ENCODE data around the gene CHIT1. TPM values are rescaled to one million over a fixed set of nuclear protein-coding genes. Genes with fewer than 3 reads are reported as not detected.
"Not testable (repeated sequence)": the region's sequence is repeated elsewhere in the genome, so short reads cannot be mapped to it uniquely, and the experiment has no call there.

Gene CHIT1
- total and polyA plus RNA-seq, 4 experiments from 2014 or later = 0.41 to 0.78 TPM; not detected in 2

DNA sequence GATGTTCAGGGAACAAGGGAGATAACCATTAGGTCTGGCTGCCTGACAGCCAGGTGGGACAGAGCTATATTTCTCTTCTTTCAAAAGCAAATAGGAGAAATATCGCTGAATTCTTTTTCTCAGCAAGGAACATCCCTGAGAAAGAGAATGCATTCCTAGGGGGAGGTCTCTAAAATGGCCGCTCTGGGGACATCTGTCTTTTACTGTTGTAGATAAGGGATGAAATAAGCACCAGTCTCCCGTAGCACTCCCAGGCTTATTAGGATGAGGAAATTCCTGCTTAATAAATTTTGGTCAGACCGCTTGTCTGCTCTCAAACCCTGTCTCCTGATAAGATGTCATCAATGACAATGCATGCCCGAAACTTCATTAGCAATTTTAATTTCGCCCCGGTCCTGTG is 5.4 kb upstream of the CHIT1 start:
- DNase-seq; intact Hi-C loops (cut with micrococcal nuclease); POLR2A ChIA-PET (ENCODE audit: partially characterized antibody); H3K4me3 Mint-ChIP-seq; H3K4me1 Mint-ChIP-seq; H3K36me3 Mint-ChIP-seq; H3K27me3 ChIP-seq (ENCODE audit: insufficient read depth, low read length); H3K4me1 ChIP-seq (ENCODE audit: insufficient read depth, low read length); H3K36me3 ChIP-seq (ENCODE audit: insufficient read depth, low read length); H3K9me3 ChIP-seq (ENCODE audit: control insufficient read depth in 1 of 2, low read length in 2 of 2); H3K27ac ChIP-seq (ENCODE audit: low read depth, low read length); H3K4me3 ChIP-seq (ENCODE audit: low read length in 2 of 2); H3K27ac Mint-ChIP-seq: not testable (repeated sequence)
- Mint-ChIP-seq H3K9me3 (peaks cover 5 to 47% (median 40%) of the 10 kb centered on the region in 8 donors), H3K27me3 (peaks cover 18 to 23% of the 10 kb centered on the region in 2 donors)
- CTCF ChIA-PET (ENCODE audit: partially characterized antibody) = interaction anchor here (1.2 kb wide), 1 partner anchor 18 kb away, joined by 3 read pairs; no protein-coding TSS in a partner anchor

DNA sequence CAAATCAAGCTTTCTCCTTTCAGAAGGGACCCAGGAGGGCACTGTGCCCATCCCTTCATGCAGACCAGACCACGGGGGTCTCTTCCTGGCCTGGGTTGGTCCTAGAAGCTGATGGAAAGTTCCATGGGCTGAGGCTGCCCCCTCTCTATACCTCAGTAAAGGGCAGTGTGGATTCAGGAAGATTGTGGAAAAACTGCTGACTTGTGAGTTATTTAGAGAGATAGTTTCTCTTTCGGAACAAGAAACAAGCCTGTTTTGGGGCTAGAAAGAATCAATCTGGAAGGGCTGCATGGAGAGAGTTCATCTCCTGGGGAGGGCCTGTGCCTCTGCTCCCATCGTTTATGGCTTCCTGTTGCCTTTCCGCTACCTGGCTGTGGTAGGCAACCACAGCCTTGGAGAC is 803 bp downstream of the CHIT1 start:
- intact Hi-C loops (cut with micrococcal nuclease) = no loop called here
- no peak overlapping the region for H3K27ac ChIP-seq (ENCODE audit: low read depth, low read length)
- Mint-ChIP-seq H3K27ac (no peak overlapping the region), H3K9me3 (peaks cover under 1 to 10% (median 3%) of the 10 kb centered on the region in 8 donors), H3K36me3 (no peaks in the 10 kb centered on the region), H3K27me3 (peaks cover 11 to 33% of the 10 kb centered on the region in 2 donors), H3K4me1 (no peaks in the 10 kb centered on the region), H3K4me3 (no peak overlapping the region)
- CTCF ChIA-PET (ENCODE audit: partially characterized antibody) = interaction anchor here (2.4 kb wide), 1 partner anchor 11 kb away, joined by 8 read pairs; no protein-coding TSS in a partner anchor
- POLR2A ChIA-PET (ENCODE audit: partially characterized antibody) = no interaction called here
- H3K4me3 ChIP-seq (ENCODE audit: low read length in 2 of 2) = no peak overlapping the region
- DNase-seq = no peak
- H3K9me3 ChIP-seq (ENCODE audit: control insufficient read depth in 1 of 2, low read length in 2 of 2) = no peaks in the 10 kb centered on the region
- no peaks in the 10 kb centered on the region for H3K27me3 ChIP-seq (ENCODE audit: insufficient read depth, low read length)
- H3K36me3 ChIP-seq (ENCODE audit: insufficient read depth, low read length) = no peaks in the 10 kb centered on the region
- H3K4me1 ChIP-seq (ENCODE audit: insufficient read depth, low read length) = no peaks in the 10 kb centered on the region

DNA sequence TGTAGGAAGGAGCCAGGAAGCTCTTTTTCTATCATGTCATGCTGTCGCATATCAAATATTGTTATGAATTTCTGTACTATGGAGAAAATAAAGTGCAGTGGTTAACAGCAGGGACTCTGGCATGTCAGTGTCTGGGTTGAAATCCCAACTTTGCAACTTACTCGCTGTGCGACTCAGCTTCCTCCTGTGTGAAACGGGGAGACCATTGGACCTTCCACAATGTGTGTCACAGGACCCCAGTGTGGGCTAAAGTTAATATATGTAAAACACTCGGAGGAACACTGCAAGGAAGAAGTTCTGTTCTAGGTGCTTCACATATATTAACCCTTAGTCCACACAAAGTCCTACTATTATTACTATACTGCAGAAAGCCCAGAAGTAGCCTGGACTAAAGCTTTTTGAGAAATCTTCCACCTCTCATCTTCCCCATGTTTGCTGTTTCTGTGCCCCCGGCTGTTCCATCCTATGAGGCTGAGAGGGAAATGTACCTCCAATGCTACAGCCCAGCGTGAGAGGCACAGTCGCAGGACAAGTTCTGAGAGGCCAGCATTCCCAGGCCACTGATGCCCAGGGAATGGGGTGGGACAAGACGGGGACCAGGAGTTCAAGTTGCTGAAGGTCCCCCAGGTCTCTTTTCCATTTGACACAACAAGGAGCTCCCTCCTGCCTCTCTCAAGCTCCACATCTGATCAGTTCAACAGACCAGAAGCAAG is 1.9 kb downstream of the CHIT1 start:
- ChIA-PET CTCF (ENCODE audit: partially characterized antibody) (interaction anchor here (0.7 to 2.4 kb wide), 2 partner anchors 10 to 12 kb away, joined by 3 to 8 read pairs; no protein-coding TSS in a partner anchor), POLR2A (ENCODE audit: partially characterized antibody) (no interaction called here)
- intact Hi-C loops (cut with micrococcal nuclease) = no loop called here
- Mint-ChIP-seq H3K9me3 (peaks cover 0 to 5% (median 0%) of the 10 kb centered on the region in 8 donors), H3K4me1 (no peaks in the 10 kb centered on the region), H3K36me3 (no peaks in the 10 kb centered on the region), H3K27me3 (peaks cover 13 to 33% of the 10 kb centered on the region in 2 donors), H3K4me3 (no peak overlapping the region), H3K27ac (no peak overlapping the region)
- no peak for DNase-seq
- no peaks in the 10 kb centered on the region for H3K4me1 ChIP-seq (ENCODE audit: insufficient read depth, low read length)
- H3K27ac ChIP-seq (ENCODE audit: low read depth, low read length) = no peak overlapping the region
- no peaks in the 10 kb centered on the region for H3K36me3 ChIP-seq (ENCODE audit: insufficient read depth, low read length)
- no peaks in the 10 kb centered on the region for H3K9me3 ChIP-seq (ENCODE audit: control insufficient read depth in 1 of 2, low read length in 2 of 2)
- H3K4me3 ChIP-seq (ENCODE audit: low read length in 2 of 2) = no peak overlapping the region
- H3K27me3 ChIP-seq (ENCODE audit: insufficient read depth, low read length) = no peaks in the 10 kb centered on the region

DNA sequence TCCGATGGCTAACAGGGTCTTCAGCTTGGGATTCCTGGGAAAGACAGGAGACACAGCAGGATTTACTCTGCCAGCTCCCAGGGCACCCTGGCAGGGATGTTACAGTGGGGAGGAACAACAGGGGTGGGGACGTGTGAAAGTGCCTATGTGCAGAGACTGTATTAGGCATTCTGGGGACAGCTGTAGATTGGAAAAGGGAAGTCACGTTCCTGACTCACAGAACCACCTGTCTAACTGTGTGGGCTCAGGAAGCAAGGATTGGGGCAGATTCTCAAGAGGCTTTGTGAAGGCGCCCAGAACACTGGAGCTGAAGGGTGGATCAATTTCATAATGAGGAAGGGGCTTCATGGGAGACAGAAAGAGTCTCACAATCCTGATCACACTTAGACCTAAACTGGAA is 4.4 kb downstream of the CHIT1 start:
- intact Hi-C loops (cut with micrococcal nuclease) = no loop called here
- H3K36me3 ChIP-seq (ENCODE audit: insufficient read depth, low read length) = no peaks in the 10 kb centered on the region
- Mint-ChIP-seq H3K36me3 (no peaks in the 10 kb centered on the region), H3K27ac (no peak overlapping the region), H3K4me3 (no peak overlapping the region), H3K9me3 (no peaks in the 10 kb centered on the region), H3K4me1 (no peaks in the 10 kb centered on the region), H3K27me3 (peaks cover 11 to 25% of the 10 kb centered on the region in 2 donors)
- no peak overlapping the region for H3K27ac ChIP-seq (ENCODE audit: low read depth, low read length)
- ChIA-PET POLR2A (ENCODE audit: partially characterized antibody) (no interaction called here), CTCF (ENCODE audit: partially characterized antibody) (interaction anchor here (1.3 kb wide), 1 partner anchor 9 kb away, joined by 6 read pairs; no protein-coding TSS in a partner anchor)
- H3K27me3 ChIP-seq (ENCODE audit: insufficient read depth, low read length) = no peaks in the 10 kb centered on the region
- DNase-seq = no peak
- no peak overlapping the region for H3K4me3 ChIP-seq (ENCODE audit: low read length in 2 of 2)
- no peaks in the 10 kb centered on the region for H3K4me1 ChIP-seq (ENCODE audit: insufficient read depth, low read length)
- H3K9me3 ChIP-seq (ENCODE audit: control insufficient read depth in 1 of 2, low read length in 2 of 2) = no peaks in the 10 kb centered on the region

DNA sequence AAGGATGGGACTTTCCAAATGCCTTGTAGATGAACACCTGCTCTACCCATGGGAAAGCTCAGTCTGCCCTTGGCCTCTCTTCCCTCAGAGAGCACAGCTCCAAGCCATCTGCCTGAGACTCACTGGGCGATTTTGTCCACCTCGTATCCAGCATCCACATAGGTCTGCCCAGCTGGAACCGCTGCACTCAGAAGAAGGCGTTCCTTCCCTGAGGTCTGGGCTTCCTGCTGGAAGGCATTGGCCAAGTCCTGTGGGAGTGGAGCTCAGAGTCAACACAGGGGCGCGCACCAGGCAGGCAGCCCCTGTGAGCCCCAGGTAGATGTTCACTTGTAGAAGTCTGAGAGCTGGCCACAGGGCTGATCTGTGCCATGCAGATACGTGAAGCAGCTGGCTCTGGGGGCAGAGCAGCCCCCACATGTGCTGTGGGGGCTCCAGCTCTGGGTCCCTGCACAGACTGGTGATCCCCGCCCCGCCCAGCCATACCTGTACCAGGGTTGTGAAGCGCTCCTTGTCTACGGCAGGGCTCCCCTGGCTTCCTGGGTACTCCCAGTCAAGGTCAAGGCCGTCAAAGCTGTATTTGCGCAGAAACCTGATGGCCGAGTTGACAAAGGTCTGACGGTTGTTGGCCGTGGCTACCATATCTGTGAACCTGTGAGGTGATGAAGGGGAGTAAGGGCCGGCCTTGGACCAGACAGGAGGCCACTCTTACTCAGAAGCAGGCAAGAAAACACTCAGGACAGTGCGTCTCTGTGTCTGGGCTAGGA is 6.3 kb downstream of the CHIT1 start:
- intact Hi-C loops (cut with micrococcal nuclease) = no loop called here
- H3K4me3 Mint-ChIP-seq = no peak overlapping the region
- no peaks in the 10 kb centered on the region for H3K27me3 ChIP-seq (ENCODE audit: insufficient read depth, low read length)
- ChIA-PET POLR2A (ENCODE audit: partially characterized antibody) (no interaction called here), CTCF (ENCODE audit: partially characterized antibody) (interaction anchor here (0.9 kb wide), 1 partner anchor 28 kb away, joined by 3 read pairs; no protein-coding TSS in a partner anchor)
- no peaks in the 10 kb centered on the region for H3K36me3 ChIP-seq (ENCODE audit: insufficient read depth, low read length)
- DNase-seq = no peak
- H3K4me1 ChIP-seq (ENCODE audit: insufficient read depth, low read length) = no peaks in the 10 kb centered on the region
- no peaks in the 10 kb centered on the region for H3K36me3 Mint-ChIP-seq
- H3K27me3 Mint-ChIP-seq = peaks cover 9 to 17% of the 10 kb centered on the region in 2 donors
- H3K9me3 Mint-ChIP-seq = no peaks in the 10 kb centered on the region
- no peak overlapping the region for H3K27ac ChIP-seq (ENCODE audit: low read depth, low read length)
- no peak overlapping the region for H3K4me3 ChIP-seq (ENCODE audit: low read length in 2 of 2)
- no peak overlapping the region for H3K27ac Mint-ChIP-seq
- H3K4me1 Mint-ChIP-seq = no peaks in the 10 kb centered on the region
- no peaks in the 10 kb centered on the region for H3K9me3 ChIP-seq (ENCODE audit: control insufficient read depth in 1 of 2, low read length in 2 of 2)

DNA sequence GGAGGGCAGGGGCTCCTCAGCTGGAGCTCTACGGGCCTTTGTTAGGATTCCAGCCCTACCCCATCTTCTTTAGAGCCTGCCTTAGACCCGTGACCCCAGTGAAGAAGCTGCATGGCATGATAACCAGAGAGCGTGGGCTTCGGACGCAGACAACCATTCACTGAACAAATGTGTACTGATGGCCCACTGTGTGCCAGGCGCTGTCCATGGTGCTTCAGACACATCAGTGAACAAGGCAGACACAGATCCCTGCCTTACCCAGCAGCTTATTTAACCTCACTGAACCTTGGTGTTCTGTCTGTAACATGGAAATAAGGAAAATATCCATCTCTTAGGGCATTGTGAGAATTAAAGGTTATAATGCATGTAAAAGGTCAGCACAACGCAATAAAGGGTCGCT is 9.5 kb downstream of the CHIT1 start:
- no peak for DNase-seq
- Histone ChIP-seq H3K27ac (ENCODE audit: low read depth, low read length) (no peak overlapping the region), H3K27me3 (ENCODE audit: insufficient read depth, low read length) (no peaks in the 10 kb centered on the region), H3K4me1 (ENCODE audit: insufficient read depth, low read length) (no peaks in the 10 kb centered on the region), H3K9me3 (ENCODE audit: control insufficient read depth in 1 of 2, low read length in 2 of 2) (no peaks in the 10 kb centered on the region), H3K4me3 (ENCODE audit: low read length in 2 of 2) (no peak overlapping the region), H3K36me3 (ENCODE audit: insufficient read depth, low read length) (no peaks in the 10 kb centered on the region)
- Mint-ChIP-seq H3K4me1 (peaks cover 0 to 6% (median 5%) of the 10 kb centered on the region in 4 donors), H3K9me3 (no peaks in the 10 kb centered on the region), H3K27ac (no peak overlapping the region), H3K4me3 (no peak overlapping the region), H3K27me3 (peaks cover 8 to 12% of the 10 kb centered on the region in 2 donors), H3K36me3 (no peaks in the 10 kb centered on the region)
- CTCF ChIA-PET (ENCODE audit: partially characterized antibody) = interaction anchor here (2.4 to 6.7 kb wide), 2 partner anchors 8 to 179 kb away, joined by 7 to 89 read pairs; no protein-coding TSS in a partner anchor
- POLR2A ChIA-PET (ENCODE audit: partially characterized antibody) = no interaction called here
- intact Hi-C loops (cut with micrococcal nuclease) = no loop called here

DNA sequence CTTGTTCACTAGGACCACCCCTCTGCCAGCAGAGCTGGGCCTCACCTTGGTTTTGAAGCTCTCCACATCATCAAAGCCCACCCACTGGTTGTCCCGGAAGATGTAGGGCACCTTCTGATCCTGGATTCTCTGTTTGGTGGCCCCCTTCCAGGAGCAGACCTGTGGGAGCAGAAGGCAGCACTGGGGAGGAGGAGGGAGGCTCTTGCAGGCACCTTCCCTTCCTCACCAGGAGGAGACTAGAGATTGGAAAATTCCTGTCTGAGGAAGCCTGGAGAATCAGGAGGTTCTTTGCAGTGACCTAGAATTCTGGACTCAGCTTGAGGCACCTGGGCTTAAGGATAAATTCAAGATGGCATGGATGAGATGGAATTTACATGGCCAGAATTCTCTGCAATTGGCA is 10.3 kb downstream of the CHIT1 start:
- Histone ChIP-seq H3K36me3 (ENCODE audit: insufficient read depth, low read length) (no peaks in the 10 kb centered on the region), H3K4me1 (ENCODE audit: insufficient read depth, low read length) (no peaks in the 10 kb centered on the region), H3K9me3 (ENCODE audit: control insufficient read depth in 1 of 2, low read length in 2 of 2) (no peaks in the 10 kb centered on the region), H3K27ac (ENCODE audit: low read depth, low read length) (no peak overlapping the region), H3K27me3 (ENCODE audit: insufficient read depth, low read length) (no peaks in the 10 kb centered on the region), H3K4me3 (ENCODE audit: low read length in 2 of 2) (no peak overlapping the region)
- Mint-ChIP-seq H3K4me1 (peaks cover 0 to 9% (median 5%) of the 10 kb centered on the region in 4 donors), H3K27me3 (peaks cover 8 to 12% of the 10 kb centered on the region in 2 donors), H3K27ac (no peak overlapping the region), H3K4me3 (no peak overlapping the region), H3K36me3 (no peaks in the 10 kb centered on the region), H3K9me3 (no peaks in the 10 kb centered on the region)
- intact Hi-C loops (cut with micrococcal nuclease) = no loop called here
- POLR2A ChIA-PET (ENCODE audit: partially characterized antibody) = no interaction called here
- CTCF ChIA-PET (ENCODE audit: partially characterized antibody) = interaction anchor here (6.7 kb wide), 1 partner anchor 178 kb away, joined by 89 read pairs; no protein-coding TSS in a partner anchor
- DNase-seq = no peak
